Posterior cingulate gyrus (tissue), 11 donors: ENCODE results near the gene ADAMTS17.

Experiments
- DNase-seq, 10 donors: peaks; one replicate each; pipeline versions ENCODE4 v3.0.0 to v3.0.0-alpha.2; 2020 to 2021; ENCODE audit warnings: mixed read lengths in 3 of 10
- intact Hi-C: fragments of 100-400 bp; cut with DNase I; formaldehyde crosslinking; loops from one replicate; pipeline ENCODE4 v1.15.1; 2023

ADAMTS17 gene

GRCh38 chr15:100150906-100151305 lies 190.9 kb downstream of the ADAMTS17 start:
- intact Hi-C loops: no loop called here
- DNase-seq: no peak

- DNase-seq: peak in 1 of 10 donors; percentile 18
- intact Hi-C loops: loop anchor here (10.0 kb wide), 1 partner anchor 157 kb away; no protein-coding TSS in a partner anchor
These were observed 193.9 kb downstream of the ADAMTS17 start for GRCh38 chr15:100147828-100148227.

GRCh38 chr15:100143378-100143777 lies 198.4 kb downstream of the ADAMTS17 start:
- no peak for DNase-seq
- intact Hi-C loops: loop anchor here (10.0 kb wide), 1 partner anchor 161 kb away; no protein-coding TSS in a partner anchor

GRCh38 chr15:100141311-100142001 lies 200.3 kb downstream of the ADAMTS17 start:
- DNase-seq: peak in 4 of 10 donors; percentile 27 to 86 (median 80)

GRCh38 chr15:100140527-100141308 lies 201.1 kb downstream of the ADAMTS17 start:
- peak in 6 of 10 donors; percentile 34 to 86 (median 66) for DNase-seq
- intact Hi-C loops: loop anchor here (10.0 kb wide), 1 partner anchor 164 kb away; no protein-coding TSS in a partner anchor

More at GRCh38 chr15:100141311-100142001, 200.3 kb downstream of the ADAMTS17 start:
- intact Hi-C loops: loop anchor here (10.0 kb wide), 1 partner anchor 163 kb away; no protein-coding TSS in a partner anchor

GRCh38 chr15:100134586-100134985 lies 207.2 kb downstream of the ADAMTS17 start:
- peak in 1 of 10 donors; percentile 3 for DNase-seq
- intact Hi-C loops: no loop called here

GRCh38 chr15:100134089-100134583 lies 207.6 kb downstream of the ADAMTS17 start:
- intact Hi-C loops: no loop called here
- peak in 2 of 10 donors; percentile 55 to 64 for DNase-seq

GRCh38 chr15:100133001-100133400 lies 208.8 kb downstream of the ADAMTS17 start:
- intact Hi-C loops: no loop called here
- peak in 2 of 10 donors; percentile 34 to 44 for DNase-seq

GRCh38 chr15:100132309-100132708 lies 209.5 kb downstream of the ADAMTS17 start:
- DNase-seq: peak in 2 of 10 donors; percentile 14 to 76
- intact Hi-C loops: no loop called here

- DNase-seq: peak in 4 of 10 donors; percentile 40 to 87 (median 81)
- intact Hi-C loops: no loop called here
These were observed 210.2 kb downstream of the ADAMTS17 start for GRCh38 chr15:100131321-100132224.

- intact Hi-C loops: no loop called here
These were observed 212.1 kb downstream of the ADAMTS17 start for GRCh38 chr15:100129677-100130076.

GRCh38 chr15:100125401-100126191 lies 216.2 kb downstream of the ADAMTS17 start:
- intact Hi-C loops: no loop called here
- DNase-seq: peak in 3 of 10 donors; percentile 75 to 84 (median 75)

More at GRCh38 chr15:100129677-100130076, 212.1 kb downstream of the ADAMTS17 start:
- peak in 1 of 10 donors; percentile 15 for DNase-seq

GRCh38 chr15:100124936-100125335 lies 216.8 kb downstream of the ADAMTS17 start:
- intact Hi-C loops: no loop called here
- peak in 1 of 10 donors; percentile 60 for DNase-seq

GRCh38 chr15:100124361-100124760 lies 217.4 kb downstream of the ADAMTS17 start:
- DNase-seq: peak in 2 of 10 donors; percentile 62 to 72
- intact Hi-C loops: no loop called here

- peak in 1 of 10 donors; percentile 24 for DNase-seq
- intact Hi-C loops: no loop called here
These were observed 218.2 kb downstream of the ADAMTS17 start for GRCh38 chr15:100123611-100124010.

- intact Hi-C loops: no loop called here
- DNase-seq: no peak
These were observed 220.5 kb downstream of the ADAMTS17 start for GRCh38 chr15:100121285-100121684.

- intact Hi-C loops: no loop called here
These were observed 221.7 kb downstream of the ADAMTS17 start for GRCh38 chr15:100120111-100120510.

GRCh38 chr15:100118546-100118945 lies 223.2 kb downstream of the ADAMTS17 start:
- peak in 1 of 10 donors; percentile 63 for DNase-seq
- intact Hi-C loops: no loop called here

More at GRCh38 chr15:100120111-100120510, 221.7 kb downstream of the ADAMTS17 start:
- peak in 1 of 10 donors; percentile 8 for DNase-seq
